ENCODE results near the gene WDR45B.

Gene WDR45B

DNA sequence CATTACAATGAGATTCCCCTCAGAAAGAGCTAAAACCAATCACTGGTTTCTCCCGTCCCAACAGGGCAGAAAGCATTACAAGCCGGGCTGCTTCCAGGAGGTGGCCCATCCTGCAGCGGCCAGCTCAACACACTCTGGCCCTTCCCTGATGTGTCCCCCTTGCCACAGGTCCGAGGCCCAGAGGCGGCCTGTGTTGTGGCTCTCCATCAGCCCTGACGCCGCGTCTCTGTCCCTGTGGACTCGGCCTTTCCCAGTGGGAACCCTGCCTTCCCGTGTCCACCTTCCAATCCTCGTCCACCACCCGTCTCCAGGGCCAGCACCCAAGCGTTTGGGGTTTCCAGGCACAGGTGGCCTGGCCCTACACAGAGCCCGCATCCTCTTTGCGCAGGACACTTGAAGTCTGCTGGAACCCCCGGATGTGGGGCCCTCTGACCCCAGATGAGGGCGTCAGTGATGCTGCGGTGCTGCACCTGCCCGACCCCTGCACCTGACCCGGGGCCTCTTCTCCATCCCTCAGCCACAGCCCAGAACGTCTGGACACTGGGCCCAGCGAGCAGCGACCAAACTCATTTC lies 29.2 kb upstream of the WDR45B start:
- no peak overlapping the region for H3K9ac ChIP-seq (ENCODE audit: low read length in 2 of 2)
- no peak overlapping the region for H3K27ac ChIP-seq (ENCODE audit: low read length)

GRCh38 chr17:82675476-82676245 lies 27.4 kb upstream of the WDR45B start:
- Histone ChIP-seq H3K27me3 (ENCODE audit: control insufficient read depth in 1 of 2, insufficient read depth in 2 of 2, low read length in 2 of 2) (no peaks in the 10 kb centered on the region), H3K9me3 (ENCODE audit: control insufficient read depth in 2 of 2, low read length in 2 of 2) (no peaks in the 10 kb centered on the region), H3K4me1 (ENCODE audit: control insufficient read depth, insufficient read depth, low read length) (no peaks in the 10 kb centered on the region), H3K36me3 (ENCODE audit: control insufficient read depth in 2 of 2, insufficient read depth in 2 of 2, low read length in 2 of 2) (no peaks in the 10 kb centered on the region), H3K4me3 (ENCODE audit: low read length in 2 of 2) (no peak overlapping the region), H3K27ac (ENCODE audit: low read length) (no peak overlapping the region), H3K9ac (ENCODE audit: low read length in 2 of 2) (no peak overlapping the region)

More for the DNA sequence above, 29.2 kb upstream of the WDR45B start:
- Histone ChIP-seq H3K4me3 (ENCODE audit: low read length in 2 of 2) (no peak overlapping the region), H3K9me3 (ENCODE audit: control insufficient read depth in 2 of 2, low read length in 2 of 2) (peaks cover 0 to 3% of the 10 kb centered on the region in 2 donors), H3K36me3 (ENCODE audit: control insufficient read depth in 2 of 2, insufficient read depth in 2 of 2, low read length in 2 of 2) (no peaks in the 10 kb centered on the region), H3K4me1 (ENCODE audit: control insufficient read depth, insufficient read depth, low read length) (no peaks in the 10 kb centered on the region), H3K27me3 (ENCODE audit: control insufficient read depth in 1 of 2, insufficient read depth in 2 of 2, low read length in 2 of 2) (no peaks in the 10 kb centered on the region)

DNA sequence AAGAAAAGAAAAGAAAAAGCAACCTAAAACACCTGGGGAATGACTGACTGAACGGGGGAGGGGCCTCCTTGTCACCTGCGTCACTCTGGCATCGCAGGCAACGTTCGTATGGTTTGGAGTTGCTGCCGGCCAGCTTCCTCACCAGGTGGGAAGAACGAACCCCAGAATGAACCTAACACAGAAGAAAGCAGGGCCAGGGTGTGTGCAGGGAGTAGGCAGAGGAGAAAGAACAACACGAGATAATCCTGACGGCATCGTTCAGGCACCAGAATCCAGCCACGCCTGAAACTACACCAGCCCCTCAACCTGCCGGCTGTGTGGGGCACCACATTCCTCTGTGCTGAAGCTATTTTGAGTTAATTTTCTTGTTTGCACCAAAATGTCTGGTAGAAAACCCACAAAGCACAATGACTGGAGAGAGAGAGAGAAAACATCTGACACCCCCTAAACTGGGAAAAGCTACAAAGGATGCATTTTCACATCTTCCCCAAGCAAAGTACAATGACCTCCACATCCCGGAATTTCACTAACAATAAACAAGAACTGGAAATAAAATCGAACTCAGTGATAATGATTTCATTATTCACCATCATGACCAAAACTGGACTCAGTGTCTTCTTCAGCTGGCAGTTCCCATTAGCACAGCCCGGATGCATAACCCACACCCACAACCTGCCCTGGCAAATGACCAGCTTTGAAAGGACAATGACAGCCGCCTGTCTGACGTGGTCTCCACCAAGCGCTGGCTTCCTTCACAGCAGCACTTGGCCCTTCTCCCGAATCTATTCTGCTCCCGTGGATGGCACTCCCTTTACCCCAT lies 26.6 kb upstream of the WDR45B start:
- Histone ChIP-seq H3K4me3 (ENCODE audit: low read length in 2 of 2) (no peak overlapping the region), H3K9me3 (ENCODE audit: control insufficient read depth in 2 of 2, low read length in 2 of 2) (no peaks in the 10 kb centered on the region), H3K9ac (ENCODE audit: low read length in 2 of 2) (no peak overlapping the region), H3K36me3 (ENCODE audit: control insufficient read depth in 2 of 2, insufficient read depth in 2 of 2, low read length in 2 of 2) (no peaks in the 10 kb centered on the region), H3K27ac (ENCODE audit: low read length) (no peak overlapping the region), H3K4me1 (ENCODE audit: control insufficient read depth, insufficient read depth, low read length) (no peaks in the 10 kb centered on the region), H3K27me3 (ENCODE audit: control insufficient read depth in 1 of 2, insufficient read depth in 2 of 2, low read length in 2 of 2) (no peaks in the 10 kb centered on the region)

DNA sequence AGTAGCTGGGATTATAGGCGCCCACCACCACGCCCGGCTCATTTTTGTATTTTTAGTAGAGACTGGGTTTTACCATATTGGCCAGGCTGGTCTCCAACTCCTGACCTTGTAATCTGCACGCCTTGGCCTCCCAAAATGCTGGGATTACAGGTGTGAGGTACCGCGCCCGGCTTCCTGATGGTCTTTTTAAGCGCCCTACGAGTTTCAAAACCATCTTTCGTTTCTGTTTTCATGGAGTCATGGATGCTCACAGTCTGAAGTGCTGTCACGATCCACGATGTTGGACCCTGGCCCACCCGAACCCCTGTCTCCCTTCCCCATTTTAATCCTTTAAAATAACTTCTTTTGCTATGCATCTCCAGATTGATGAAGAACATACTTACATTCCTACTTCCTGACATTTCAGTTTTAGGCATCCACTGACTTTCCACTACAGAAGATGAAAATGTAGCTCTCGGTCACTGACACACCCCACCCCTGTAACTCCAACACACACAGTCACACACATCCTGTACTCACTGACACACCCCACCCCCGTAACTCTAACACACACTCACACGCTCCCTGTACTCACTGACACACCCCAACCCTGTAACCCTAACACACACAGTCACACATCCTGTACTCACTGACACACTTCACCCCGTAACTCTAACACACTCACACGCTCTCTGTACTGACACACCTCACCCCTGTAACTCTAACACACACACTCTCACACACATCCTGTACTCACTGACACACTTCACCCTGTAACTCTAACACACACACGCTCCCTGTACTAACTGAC lies 22.6 kb upstream of the WDR45B start:
- Histone ChIP-seq H3K27ac (ENCODE audit: low read length) (no peak overlapping the region), H3K4me1 (ENCODE audit: control insufficient read depth, insufficient read depth, low read length) (no peaks in the 10 kb centered on the region), H3K27me3 (ENCODE audit: control insufficient read depth in 1 of 2, insufficient read depth in 2 of 2, low read length in 2 of 2) (no peaks in the 10 kb centered on the region), H3K9ac (ENCODE audit: low read length in 2 of 2) (no peak overlapping the region), H3K36me3 (ENCODE audit: control insufficient read depth in 2 of 2, insufficient read depth in 2 of 2, low read length in 2 of 2) (no peaks in the 10 kb centered on the region), H3K9me3 (ENCODE audit: control insufficient read depth in 2 of 2, low read length in 2 of 2) (no peaks in the 10 kb centered on the region), H3K4me3 (ENCODE audit: low read length in 2 of 2) (no peak overlapping the region)

DNA sequence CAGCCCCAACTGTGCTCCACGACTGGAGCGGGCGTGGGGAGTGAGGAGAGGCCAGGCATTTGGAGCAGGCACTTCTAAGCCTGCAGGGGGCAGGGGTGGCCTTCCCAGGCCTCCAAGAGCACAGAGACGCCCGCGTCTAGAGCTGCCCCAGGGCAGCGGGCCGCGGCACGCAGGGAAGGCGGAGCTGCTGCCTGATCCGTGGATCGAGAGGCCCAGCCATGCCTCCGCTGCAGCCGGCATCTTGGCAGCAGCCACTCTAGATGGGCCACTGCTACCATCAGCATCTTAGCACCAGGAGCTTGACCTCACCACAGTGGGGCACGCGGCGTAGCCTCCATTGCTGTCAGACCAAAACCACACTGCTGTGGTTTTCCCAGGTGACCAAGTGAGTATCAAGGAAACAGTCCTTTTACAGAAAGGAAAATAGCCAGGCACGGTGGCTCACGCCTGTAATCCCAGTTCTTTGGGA lies 20.4 kb upstream of the WDR45B start:
- Histone ChIP-seq H3K27me3 (ENCODE audit: control insufficient read depth in 1 of 2, insufficient read depth in 2 of 2, low read length in 2 of 2) (no peaks in the 10 kb centered on the region), H3K4me3 (ENCODE audit: low read length in 2 of 2) (no peak overlapping the region), H3K27ac (ENCODE audit: low read length) (no peak overlapping the region), H3K4me1 (ENCODE audit: control insufficient read depth, insufficient read depth, low read length) (no peaks in the 10 kb centered on the region), H3K9ac (ENCODE audit: low read length in 2 of 2) (peak overlapping the region in 1 of 2 donors; percentile 28), H3K9me3 (ENCODE audit: control insufficient read depth in 2 of 2, low read length in 2 of 2) (no peaks in the 10 kb centered on the region), H3K36me3 (ENCODE audit: control insufficient read depth in 2 of 2, insufficient read depth in 2 of 2, low read length in 2 of 2) (no peaks in the 10 kb centered on the region)

DNA sequence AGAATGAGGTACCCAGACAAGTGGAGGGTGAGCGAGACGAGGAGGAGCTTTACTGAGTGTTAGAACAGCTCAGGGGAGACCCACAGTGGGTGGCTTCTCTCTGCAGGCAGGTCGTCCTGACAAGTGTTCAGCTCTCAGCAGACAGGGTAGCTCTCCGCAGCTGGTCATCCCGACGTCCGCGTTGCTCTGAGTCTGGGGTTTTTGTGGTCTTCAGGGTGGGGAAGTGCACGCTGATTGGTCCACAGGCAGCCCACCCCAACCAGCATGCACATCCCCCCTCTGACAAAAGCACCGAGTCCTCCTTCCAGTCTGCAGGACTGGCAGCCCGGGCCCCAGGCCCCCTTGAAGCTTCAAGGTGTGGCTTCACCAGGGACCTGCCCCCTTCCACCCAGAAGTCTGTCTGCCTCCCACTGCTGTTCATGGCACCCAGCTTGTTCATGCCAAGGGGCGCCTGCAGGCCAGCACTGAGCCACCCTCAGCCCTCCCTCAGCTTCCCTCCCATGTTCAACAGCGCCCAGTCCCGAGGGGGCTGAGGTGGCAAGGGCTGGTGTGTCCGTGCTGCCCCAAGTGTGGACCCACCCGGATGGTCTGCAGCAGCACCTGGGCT lies 19.9 kb upstream of the WDR45B start:
- no peaks in the 10 kb centered on the region for H3K4me1 ChIP-seq (ENCODE audit: control insufficient read depth, insufficient read depth, low read length)
- H3K9me3 ChIP-seq (ENCODE audit: control insufficient read depth in 2 of 2, low read length in 2 of 2): no peaks in the 10 kb centered on the region
- H3K9ac ChIP-seq (ENCODE audit: low read length in 2 of 2): no peak overlapping the region
- H3K27me3 ChIP-seq (ENCODE audit: control insufficient read depth in 1 of 2, insufficient read depth in 2 of 2, low read length in 2 of 2): no peaks in the 10 kb centered on the region
- no peaks in the 10 kb centered on the region for H3K36me3 ChIP-seq (ENCODE audit: control insufficient read depth in 2 of 2, insufficient read depth in 2 of 2, low read length in 2 of 2)
- H3K4me3 ChIP-seq (ENCODE audit: low read length in 2 of 2): no peak overlapping the region
- H3K27ac ChIP-seq (ENCODE audit: low read length): no peak overlapping the region

DNA sequence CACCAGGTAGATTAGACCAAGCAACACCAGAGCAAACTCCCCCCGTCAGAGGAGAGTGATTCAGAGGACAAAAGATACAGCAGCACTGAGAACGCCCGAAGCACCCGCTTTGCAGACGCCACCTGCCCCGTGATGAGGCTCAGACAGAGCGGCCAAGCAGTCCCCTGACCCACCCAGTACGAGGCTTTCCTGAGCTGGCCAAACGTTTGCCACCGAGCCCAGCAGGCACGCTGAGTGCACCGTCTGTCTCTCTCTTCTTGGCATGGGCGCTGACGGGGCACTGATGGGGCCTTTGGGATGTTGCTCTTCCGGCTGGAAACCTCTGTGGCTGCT lies 19.4 kb upstream of the WDR45B start:
- no peak overlapping the region for H3K4me3 ChIP-seq (ENCODE audit: low read length in 2 of 2)
- H3K9ac ChIP-seq (ENCODE audit: low read length in 2 of 2): no peak overlapping the region
- no peaks in the 10 kb centered on the region for H3K4me1 ChIP-seq (ENCODE audit: control insufficient read depth, insufficient read depth, low read length)
- H3K27ac ChIP-seq (ENCODE audit: low read length): no peak overlapping the region
- no peaks in the 10 kb centered on the region for H3K9me3 ChIP-seq (ENCODE audit: control insufficient read depth in 2 of 2, low read length in 2 of 2)
- H3K27me3 ChIP-seq (ENCODE audit: control insufficient read depth in 1 of 2, insufficient read depth in 2 of 2, low read length in 2 of 2): no peaks in the 10 kb centered on the region
- no peaks in the 10 kb centered on the region for H3K36me3 ChIP-seq (ENCODE audit: control insufficient read depth in 2 of 2, insufficient read depth in 2 of 2, low read length in 2 of 2)

- Histone ChIP-seq H3K9ac (ENCODE audit: low read length in 2 of 2) (no peak overlapping the region), H3K4me3 (ENCODE audit: low read length in 2 of 2) (no peak overlapping the region), H3K4me1 (ENCODE audit: control insufficient read depth, insufficient read depth, low read length) (no peaks in the 10 kb centered on the region), H3K36me3 (ENCODE audit: control insufficient read depth in 2 of 2, insufficient read depth in 2 of 2, low read length in 2 of 2) (no peaks in the 10 kb centered on the region), H3K27me3 (ENCODE audit: control insufficient read depth in 1 of 2, insufficient read depth in 2 of 2, low read length in 2 of 2) (no peaks in the 10 kb centered on the region), H3K9me3 (ENCODE audit: control insufficient read depth in 2 of 2, low read length in 2 of 2) (no peaks in the 10 kb centered on the region), H3K27ac (ENCODE audit: low read length) (no peak overlapping the region)
These were observed 18.9 kb upstream of the WDR45B start for GRCh38 chr17:82666931-82667667.

DNA sequence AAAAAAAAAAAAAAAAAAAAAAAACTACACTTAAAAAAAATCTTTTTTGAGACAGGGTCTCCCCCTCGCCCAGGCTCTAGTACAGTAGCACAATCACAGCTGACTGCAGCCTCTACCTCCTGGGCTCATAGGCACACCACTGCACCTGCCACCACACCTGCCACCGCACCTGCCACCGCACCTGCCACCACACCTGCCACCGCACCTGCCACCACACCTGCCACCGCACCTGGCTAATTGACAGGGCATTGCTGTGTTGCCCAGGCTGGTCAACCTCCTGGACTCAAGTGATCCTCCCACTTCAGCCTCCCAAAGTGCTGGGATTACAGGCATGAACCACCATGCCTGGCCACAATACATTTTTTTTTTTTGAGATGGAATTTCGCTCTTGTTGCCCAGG lies 17.6 kb upstream of the WDR45B start:
- Histone ChIP-seq H3K27ac (ENCODE audit: low read length) (no peak overlapping the region), H3K9ac (ENCODE audit: low read length in 2 of 2) (no peak overlapping the region), H3K36me3 (ENCODE audit: control insufficient read depth in 2 of 2, insufficient read depth in 2 of 2, low read length in 2 of 2) (peaks cover 0 to 5% of the 10 kb centered on the region in 2 donors), H3K27me3 (ENCODE audit: control insufficient read depth in 1 of 2, insufficient read depth in 2 of 2, low read length in 2 of 2) (no peaks in the 10 kb centered on the region), H3K4me3 (ENCODE audit: low read length in 2 of 2) (no peak overlapping the region), H3K9me3 (ENCODE audit: control insufficient read depth in 2 of 2, low read length in 2 of 2) (no peaks in the 10 kb centered on the region), H3K4me1 (ENCODE audit: control insufficient read depth, insufficient read depth, low read length) (no peaks in the 10 kb centered on the region)
